COLO668 (cell line): ENCODE data around the gene SLC27A5.
"Not testable (repeated sequence)": the region's sequence is repeated elsewhere in the genome, so short reads cannot be mapped to it uniquely, and the experiment has no call there.

Source experiments
- DNase-seq: peaks from one replicate; lab custom pipeline; 2025; ENCODE audit not compliant: unreplicated experiment; lab: John Stamatoyannopoulos, UW

The SLC27A5 gene

GRCh38 chr19:58551123-58551497, 39.3 kb upstream of the SLC27A5 start:
- DNase-seq = no peak

GRCh38 chr19:58550362-58551122, 38.8 kb upstream of the SLC27A5 start:
- no peak for DNase-seq

- no peak for DNase-seq
Measured at GRCh38 chr19:58549664-58550361, 38.0 kb upstream of the SLC27A5 start.

- no peak for DNase-seq
Measured at GRCh38 chr19:58548859-58549663, 37.3 kb upstream of the SLC27A5 start.

- no peak for DNase-seq
Measured at GRCh38 chr19:58547323-58548312, 35.8 kb upstream of the SLC27A5 start.

- no peak for DNase-seq
Measured at GRCh38 chr19:58546019-58546530, 34.3 kb upstream of the SLC27A5 start.

GRCh38 chr19:58545286-58546018, 33.7 kb upstream of the SLC27A5 start:
- no peak for DNase-seq

GRCh38 chr19:58544591-58545285, 32.9 kb upstream of the SLC27A5 start:
- DNase-seq = no peak

GRCh38 chr19:58543826-58544590, 32.2 kb upstream of the SLC27A5 start, which contains the start of gene TRIM28:
TSS of gene TRIM28 (plus strand) at chr19:58544064. CDS start at chr19:58544758, 694 bp downstream.
- DNase-seq = no peak

GRCh38 chr19:58542641-58543372, 31.0 kb upstream of the SLC27A5 start:
- DNase-seq = not testable (repeated sequence)

GRCh38 chr19:58539169-58539559, 27.4 kb upstream of the SLC27A5 start:
- not testable (repeated sequence) for DNase-seq

- no peak for DNase-seq
Measured at GRCh38 chr19:58538257-58539168, 26.7 kb upstream of the SLC27A5 start.

GRCh38 chr19:58536852-58537798, 25.3 kb upstream of the SLC27A5 start:
- DNase-seq = no peak

- DNase-seq = no peak
Measured at GRCh38 chr19:58535857-58536256, 24.1 kb upstream of the SLC27A5 start.
